BJ (cell line): ENCODE results near the gene NGEF. TPM values are rescaled to one million over a fixed set of nuclear protein-coding genes. Genes with fewer than 3 reads are reported as not detected.

Source experiments
- CTCF ChIA-PET: fragments of 350-600 bp; formaldehyde crosslinking; extraction: SDS; loops from one replicate; lab custom pipeline; 2021; ENCODE audit warnings: antibody characterized with exemption, inconsistent platforms; lab: Yijun Ruan, JAX
- POLR2A ChIA-PET: fragments of 300-600 bp; sonication (Branson Sonifier 250); formaldehyde crosslinking; extraction: SDS; loops from one replicate; lab custom pipeline; 2021; ENCODE audit warnings: antibody characterized with exemption; lab: Charles Lee
- DNase-seq: peaks from one replicate; pipeline ENCODE4 v3.0.0-alpha.2; 2011; ENCODE audit warnings: low read depth
- H3K27me3 ChIP-seq: 2 replicates; pipeline ENCODE4 v1.6.0; 2011; ENCODE audit warnings: low read length; ENCODE audit not compliant: control insufficient read depth, insufficient read depth
- H3K36me3 ChIP-seq: 2 replicates; pipeline ENCODE4 v1.5.1; 2011; ENCODE audit warnings: low read length; ENCODE audit not compliant: control insufficient read depth, insufficient read depth
- H3K4me3 ChIP-seq: 2 replicates; pipeline ENCODE4 v1.5.1; 2011; ENCODE audit warnings: low read depth, mild to moderate bottlenecking, control low read depth, low read length
- CTCF ChIP-seq: IDR thresholded peaks from 2 replicates; pipeline ENCODE4 v1.5.1; 2011; ENCODE audit warnings: low read depth, mild to moderate bottlenecking, control low read depth, inconsistent platforms, low read length, moderate library complexity; ENCODE audit not compliant: insufficient read depth
- polyA plus RNA-seq: library from polyadenylated mRNA; depleted of rRNA; stranded (reverse); fragments of >200 nt; gene quantifications from 2 replicates; pipeline ENCODE4 v1.2.3, GENCODE V29; 2011

Gene NGEF
- polyA plus RNA-seq, 1 experiment: 0.23 TPM

GRCh38 chr2:232892221-232892620, 120.8 kb downstream of the NGEF start:
- no peaks in the 10 kb centered on the region for H3K36me3 ChIP-seq
- no peak overlapping the region for H3K4me3 ChIP-seq
- no peak for DNase-seq
- no peak for TF ChIP-seq CTCF
- H3K27me3 ChIP-seq: no peaks in the 10 kb centered on the region
- ChIA-PET CTCF (no interaction called here), POLR2A (no interaction called here)

GRCh38 chr2:232891621-232892071, 121.4 kb downstream of the NGEF start:
- no peaks in the 10 kb centered on the region for H3K36me3 ChIP-seq
- ChIA-PET CTCF (no interaction called here), POLR2A (no interaction called here)
- H3K4me3 ChIP-seq: no peak overlapping the region
- H3K27me3 ChIP-seq: no peaks in the 10 kb centered on the region
- no peak for DNase-seq
- no peak for TF ChIP-seq CTCF

- no peak for TF ChIP-seq CTCF
- no peaks in the 10 kb centered on the region for H3K27me3 ChIP-seq
- no peaks in the 10 kb centered on the region for H3K36me3 ChIP-seq
- no peak overlapping the region for H3K4me3 ChIP-seq
- CTCF ChIA-PET: no interaction called here
- DNase-seq: no peak
- POLR2A ChIA-PET: no interaction called here
Observed at GRCh38 chr2:232890896-232891601, 122.0 kb downstream of the NGEF start.

- no peak for DNase-seq
- TF ChIP-seq CTCF: no peak
- H3K36me3 ChIP-seq: no peaks in the 10 kb centered on the region
- ChIA-PET CTCF (no interaction called here), POLR2A (no interaction called here)
- no peak overlapping the region for H3K4me3 ChIP-seq
- H3K27me3 ChIP-seq: no peaks in the 10 kb centered on the region
Observed at GRCh38 chr2:232890536-232890895, 122.5 kb downstream of the NGEF start.

- H3K36me3 ChIP-seq: no peaks in the 10 kb centered on the region
- no peaks in the 10 kb centered on the region for H3K27me3 ChIP-seq
- TF ChIP-seq CTCF: no peak
- CTCF ChIA-PET: no interaction called here
- DNase-seq: no peak
- H3K4me3 ChIP-seq: no peak overlapping the region
- POLR2A ChIA-PET: no interaction called here
Observed at GRCh38 chr2:232889876-232890401, 123.1 kb downstream of the NGEF start.
